Colonic mucosa (tissue), 4 donors: ENCODE results near the gene HOXB9. TPM values are rescaled to one million over a fixed set of nuclear protein-coding genes. Genes with fewer than 3 reads are reported as not detected.

Experiments used
- DNase-seq: peaks from one replicate; pipeline ENCODE4 v3.0.0-alpha.2; 2020
- H3K27ac ChIP-seq: fragments of 200-600 bp; one replicate; pipeline ENCODE4 v1.8.0; 2021
- H3K27me3 ChIP-seq: fragments of 200-600 bp; one replicate; pipeline ENCODE4 v1.8.0; 2021
- H3K36me3 ChIP-seq: fragments of 200-600 bp; one replicate; pipeline ENCODE4 v1.8.0; 2021
- H3K4me1 ChIP-seq: fragments of 200-600 bp; one replicate; pipeline ENCODE4 v1.8.0; 2021; ENCODE audit warnings: mild to moderate bottlenecking
- H3K4me3 ChIP-seq: fragments of 200-600 bp; one replicate; pipeline ENCODE4 v1.8.0; 2021
- H3K9ac ChIP-seq, 2 donors: one replicate each; pipeline ENCODE4 v1.7.0; 2013; ENCODE audit warnings: control low read depth in 2 of 2, low read depth in 2 of 2, low read length in 2 of 2
- H3K9me3 ChIP-seq: fragments of 200-600 bp; one replicate; pipeline ENCODE4 v1.8.0; 2021
- intact Hi-C: fragments of 100-400 bp; cut with DNase I; formaldehyde crosslinking; loops from one replicate; pipeline ENCODE4 v1.14.1; 2022
- total RNA-seq, 2 donors: library from RNA; stranded (reverse); fragmentation: NEBNext Ultra II Directional in 1 of 2; extraction: Animal tissue kit (Norgen Biotek cat#: 25700) in 1 of 2; gene quantifications; one replicate each; pipeline ENCODE4 v1.2.1, GENCODE V29; 2021
- TF ChIP-seq, protein P1 (sequence below): fragments of 200-600 bp; IDR thresholded peaks from one replicate; pipeline ENCODE4 v1.8.0; 2022; ENCODE audit warnings: antibody characterized with exemption, mild to moderate bottlenecking
- donor health status: healthy.
- donor health status: DM: no; HTN: no; CAD: no.
- donor health status: DM: no; HTN: no; CAD: no.

The HOXB9 gene
- total RNA-seq, 2 donors from 2014 or later, result 37.1 to 73.9 TPM

- H3K4me3 ChIP-seq, result no peak overlapping the region
- peak overlapping the region; percentile 70 for H3K27ac ChIP-seq
- no peaks in the 10 kb centered on the region for H3K36me3 ChIP-seq
- intact Hi-C loops, result no loop called here
- H3K4me1 ChIP-seq, result peaks cover 23% of the 10 kb centered on the region
- no peak for DNase-seq
- no peaks in the 10 kb centered on the region for H3K9me3 ChIP-seq
- TF ChIP-seq, protein P1, sequence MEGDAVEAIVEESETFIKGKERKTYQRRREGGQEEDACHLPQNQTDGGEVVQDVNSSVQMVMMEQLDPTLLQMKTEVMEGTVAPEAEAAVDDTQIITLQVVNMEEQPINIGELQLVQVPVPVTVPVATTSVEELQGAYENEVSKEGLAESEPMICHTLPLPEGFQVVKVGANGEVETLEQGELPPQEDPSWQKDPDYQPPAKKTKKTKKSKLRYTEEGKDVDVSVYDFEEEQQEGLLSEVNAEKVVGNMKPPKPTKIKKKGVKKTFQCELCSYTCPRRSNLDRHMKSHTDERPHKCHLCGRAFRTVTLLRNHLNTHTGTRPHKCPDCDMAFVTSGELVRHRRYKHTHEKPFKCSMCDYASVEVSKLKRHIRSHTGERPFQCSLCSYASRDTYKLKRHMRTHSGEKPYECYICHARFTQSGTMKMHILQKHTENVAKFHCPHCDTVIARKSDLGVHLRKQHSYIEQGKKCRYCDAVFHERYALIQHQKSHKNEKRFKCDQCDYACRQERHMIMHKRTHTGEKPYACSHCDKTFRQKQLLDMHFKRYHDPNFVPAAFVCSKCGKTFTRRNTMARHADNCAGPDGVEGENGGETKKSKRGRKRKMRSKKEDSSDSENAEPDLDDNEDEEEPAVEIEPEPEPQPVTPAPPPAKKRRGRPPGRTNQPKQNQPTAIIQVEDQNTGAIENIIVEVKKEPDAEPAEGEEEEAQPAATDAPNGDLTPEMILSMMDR, result no peak
- H3K9ac ChIP-seq, result peak overlapping the region; percentile 13 to 67
- peaks cover 3% of the 10 kb centered on the region for H3K27me3 ChIP-seq
Measured at GRCh38 chr17:48579760-48580554, 46.2 kb downstream of the HOXB9 start.

GRCh38 chr17:48579471-48579759 lies 46.7 kb downstream of the HOXB9 start:
- TF ChIP-seq, protein P1, result no peak
- no peak overlapping the region for H3K4me3 ChIP-seq
- no peaks in the 10 kb centered on the region for H3K36me3 ChIP-seq
- DNase-seq, result no peak
- H3K27ac ChIP-seq, result peak overlapping the region; percentile 70
- peak overlapping the region; percentile 13 to 81 for H3K9ac ChIP-seq
- peaks cover 22% of the 10 kb centered on the region for H3K4me1 ChIP-seq
- intact Hi-C loops, result no loop called here
- peaks cover 3% of the 10 kb centered on the region for H3K27me3 ChIP-seq
- H3K9me3 ChIP-seq, result no peaks in the 10 kb centered on the region

DNA sequence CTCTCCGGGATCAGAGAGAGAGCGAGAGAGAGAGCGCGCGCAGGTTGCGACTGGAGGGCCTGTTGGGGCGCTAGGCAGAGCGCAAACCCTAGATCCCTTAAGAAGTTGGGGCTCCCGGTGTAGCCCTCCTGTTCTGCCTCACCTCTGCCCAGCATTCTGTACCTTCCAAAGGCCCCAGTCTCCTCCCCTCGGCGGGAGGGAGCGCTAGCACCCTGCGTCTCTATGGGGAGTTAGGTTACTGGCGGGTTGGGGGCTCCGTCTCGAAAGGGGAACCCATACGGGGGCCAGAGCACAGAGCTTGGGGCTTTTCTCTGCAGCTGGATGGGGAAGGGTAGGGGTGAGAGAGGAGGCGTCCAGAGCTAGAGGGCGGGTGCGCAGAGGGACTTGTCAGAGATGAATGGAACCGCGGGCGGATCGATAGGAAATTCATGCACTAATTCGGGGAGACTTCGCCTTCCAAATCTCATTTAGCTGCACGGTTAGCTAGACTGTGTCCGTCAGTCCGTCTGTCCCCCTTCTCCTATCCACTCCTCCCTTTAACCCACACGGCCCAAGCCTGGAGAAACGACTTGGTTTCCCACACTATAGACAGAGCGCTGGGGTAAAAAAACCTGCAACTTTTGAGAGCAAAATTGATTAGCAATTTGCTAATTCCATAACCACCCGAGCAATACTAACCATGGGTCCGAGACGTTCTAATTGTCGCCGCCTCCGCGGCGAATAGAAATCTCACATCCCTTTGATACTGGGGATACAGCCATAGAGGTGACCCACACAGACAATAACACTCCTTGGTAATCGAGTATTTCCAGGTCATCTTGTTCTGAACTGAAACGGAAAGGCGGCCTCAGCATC lies 47.3 kb downstream of the HOXB9 start:
- peaks cover 22% of the 10 kb centered on the region for H3K4me1 ChIP-seq
- no peak for DNase-seq
- H3K27me3 ChIP-seq, result peaks cover 3% of the 10 kb centered on the region
- H3K9ac ChIP-seq, result peak overlapping the region; percentile 71 to 81
- no peaks in the 10 kb centered on the region for H3K9me3 ChIP-seq
- TF ChIP-seq, protein P1, result no peak
- intact Hi-C loops, result no loop called here
- H3K27ac ChIP-seq, result peak overlapping the region; percentile 70
- H3K36me3 ChIP-seq, result no peaks in the 10 kb centered on the region
- peak overlapping the region; percentile 35 for H3K4me3 ChIP-seq

DNA sequence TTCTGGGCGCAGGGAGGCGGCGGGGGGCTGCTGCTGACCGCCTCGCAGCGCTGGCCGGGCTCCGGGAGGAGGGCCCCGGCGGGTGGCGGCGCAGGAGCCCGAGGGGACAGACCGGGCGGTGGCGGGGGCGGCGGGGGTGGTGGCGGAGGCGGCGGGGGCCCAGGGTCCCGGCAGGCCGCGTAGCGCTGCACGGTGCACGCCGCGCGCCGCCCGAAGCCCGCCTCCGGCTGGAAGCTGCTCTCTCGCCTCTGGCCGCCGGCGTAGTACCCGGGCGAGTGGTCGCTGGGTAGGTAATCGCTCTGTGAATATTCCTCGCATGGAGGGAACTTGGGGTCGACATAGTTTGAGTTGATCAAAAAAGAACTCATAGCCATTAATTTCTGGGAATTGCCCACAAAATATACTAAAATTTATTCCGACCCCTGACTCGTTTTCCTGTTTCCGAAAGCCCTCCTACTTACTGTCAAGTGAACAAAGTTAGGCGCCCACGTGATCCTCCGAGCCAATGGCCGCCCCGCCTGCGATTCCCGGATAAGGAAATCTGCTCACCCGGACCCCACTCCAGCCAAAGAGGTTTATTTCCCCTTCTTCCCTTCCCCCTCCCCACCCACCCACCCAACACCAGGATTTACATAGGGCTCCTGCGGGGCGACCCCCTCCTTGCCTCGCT lies 48.1 kb downstream of the HOXB9 start, which contains the start of gene HOXB4:
HOXB4 (minus strand) TSS at position 405 of the 670 bp plus-strand sequence; CDS start at position 374, 31 bp downstream.
- Histone ChIP-seq H3K9ac (peak within 1 kb of the TSS; percentile 71 to 81), H3K4me1 (peaks cover 22% of the 10 kb centered on the region), H3K4me3 (peak within 1 kb of the TSS; percentile 35), H3K27me3 (peaks cover 3% of the 10 kb centered on the region), H3K27ac (peak within 1 kb of the TSS; percentile 70), H3K36me3 (no peaks in the 10 kb centered on the region), H3K9me3 (no peaks in the 10 kb centered on the region)
- intact Hi-C loops, result no loop called here
- peak; percentile 86 for DNase-seq
- TF ChIP-seq, protein P1, result no peak

DNA sequence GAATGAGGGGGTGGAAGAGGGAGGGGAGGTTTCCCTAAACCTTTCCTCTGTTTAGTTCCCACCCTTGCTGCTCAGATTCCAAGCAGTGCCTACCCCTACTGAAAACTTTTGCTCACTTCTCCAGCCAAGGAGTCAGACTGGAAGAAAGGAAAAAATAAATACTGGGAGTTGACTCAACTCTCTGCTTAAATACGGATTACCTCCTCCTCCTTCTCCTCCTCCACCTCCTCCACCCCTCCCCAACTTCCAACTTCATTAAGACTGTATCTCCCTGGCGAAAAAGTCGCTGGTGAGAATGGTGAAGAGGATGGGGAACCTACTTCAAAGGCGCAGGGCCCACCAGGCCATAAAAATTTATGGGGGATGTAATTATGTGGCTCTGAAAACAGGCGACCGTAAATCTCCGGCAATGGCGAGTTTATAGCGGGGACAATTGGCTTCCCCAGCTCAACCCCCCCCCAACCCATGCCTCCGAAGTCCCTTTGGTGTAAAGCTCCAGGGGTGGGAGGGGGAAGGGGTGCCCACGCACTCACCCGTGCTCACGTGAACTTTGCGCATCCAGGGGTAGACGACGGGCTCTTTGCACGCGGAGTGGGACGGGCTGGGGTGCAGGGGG lies 48.7 kb downstream of the HOXB9 start:
- TF ChIP-seq, protein P1, result no peak
- Histone ChIP-seq H3K27me3 (peaks cover 3% of the 10 kb centered on the region), H3K4me3 (peak overlapping the region; percentile 35), H3K9me3 (no peaks in the 10 kb centered on the region), H3K36me3 (no peaks in the 10 kb centered on the region), H3K4me1 (peaks cover 22% of the 10 kb centered on the region), H3K9ac (peak overlapping the region; percentile 66 to 76), H3K27ac (peak overlapping the region; percentile 70)
- peak; percentile 63 for DNase-seq
- intact Hi-C loops, result no loop called here
